Keratinocyte (primary cell): ENCODE measurements around the gene HSP90AA1. TPM values are rescaled to one million over a fixed set of nuclear protein-coding genes. Genes with fewer than 3 reads are reported as not detected.

Experiments
- DNase-seq: peaks from one replicate; pipeline ENCODE4 v3.0.0-alpha.2; 2011; ENCODE audit warnings: low read depth, missing footprints, low spot score
- FAIRE-seq: peaks from 2 replicates; lab custom pipeline; 2011; peaks lifted over from hg19 to GRCh38; lab: Jason Lieb, UNC
- H2AFZ ChIP-seq: 2 replicates; pipeline ENCODE4 v1.6.0; 2012; ENCODE audit warnings: low read length, control low read depth, inconsistent platforms; ENCODE audit not compliant: control insufficient read depth
- H3K27ac ChIP-seq: 2 replicates; pipeline ENCODE4 v1.5.1; 2011; ENCODE audit warnings: low read length; ENCODE audit not compliant: control insufficient read depth, insufficient read depth
- H3K27me3 ChIP-seq: 3 replicates; pipeline ENCODE4 v1.6.0; 2011; ENCODE audit warnings: low read length; ENCODE audit not compliant: control insufficient read depth, insufficient read depth; ENCODE audit errors: extremely low read depth
- H3K36me3 ChIP-seq, 2 experiments: 2 replicates in 1 of 2; 3 replicates in 1 of 2; pipeline ENCODE4 v1.5.1; 2011; ENCODE audit warnings: low read length in 2 of 2, mild to moderate bottlenecking in 1 of 2; ENCODE audit not compliant: control insufficient read depth in 2 of 2, insufficient read depth in 2 of 2; ENCODE audit errors: extremely low read depth in 1 of 2
- H3K4me1 ChIP-seq: 3 replicates; pipeline ENCODE4 v1.5.1; 2011; ENCODE audit warnings: low read length; ENCODE audit not compliant: control insufficient read depth, insufficient read depth; ENCODE audit errors: extremely low read depth
- H3K4me2 ChIP-seq: 3 replicates; pipeline ENCODE4 v1.6.0; 2011; ENCODE audit warnings: low read depth, low read length; ENCODE audit not compliant: control insufficient read depth, insufficient read depth; ENCODE audit errors: extremely low read depth
- H3K4me3 ChIP-seq, 3 experiments: fragments of 200-600 bp in 1 of 3; sonication (generic) in 1 of 3; 2 replicates in 2 of 3; 3 replicates in 1 of 3; pipeline ENCODE4 v1.5.1; 2011 to 2016; ENCODE audit warnings: low read length in 3 of 3, mild to moderate bottlenecking in 3 of 3, control low read depth in 2 of 3, inconsistent platforms in 1 of 3, low read depth in 1 of 3, mixed read lengths in 1 of 3, mixed run types in 1 of 3, moderate library complexity in 1 of 3; ENCODE audit not compliant: control insufficient read depth in 2 of 3, insufficient read depth in 2 of 3; ENCODE audit errors: extremely low read depth in 1 of 3
- H3K79me2 ChIP-seq: 2 replicates; pipeline ENCODE4 v1.6.0; 2012; ENCODE audit warnings: low read length; ENCODE audit not compliant: control insufficient read depth, insufficient read depth
- H3K9ac ChIP-seq: 3 replicates; pipeline ENCODE4 v1.6.0; 2011; ENCODE audit warnings: low read length; ENCODE audit not compliant: control insufficient read depth, insufficient read depth; ENCODE audit errors: extremely low read depth
- H3K9me1 ChIP-seq: 3 replicates; pipeline ENCODE4 v1.6.0; 2011; ENCODE audit warnings: low read length; ENCODE audit not compliant: control insufficient read depth, insufficient read depth; ENCODE audit errors: extremely low read depth
- H3K9me3 ChIP-seq: 2 replicates; pipeline ENCODE4 v1.5.1; 2012; ENCODE audit warnings: low read depth, low read length; ENCODE audit not compliant: control insufficient read depth
- H4K20me1 ChIP-seq: 3 replicates; pipeline ENCODE4 v1.6.0; 2011; ENCODE audit warnings: low read length; ENCODE audit not compliant: control insufficient read depth, insufficient read depth; ENCODE audit errors: extremely low read depth
- CTCF ChIP-seq, 3 experiments: IDR thresholded peaks in 1 of 3; conservative IDR thresholded peaks in 1 of 3; optimal IDR thresholded peaks in 1 of 3; 2 replicates in 2 of 3; 3 replicates in 1 of 3; pipeline versions ENCODE3 to v1.5.1; 2011; ENCODE audit warnings: low read length in 3 of 3, mild to moderate bottlenecking in 3 of 3, moderate library complexity in 2 of 3, control low read depth in 1 of 3, inconsistent platforms in 1 of 3; ENCODE audit not compliant: insufficient read depth in 2 of 3; ENCODE audit errors: extremely low read depth in 1 of 3
- EZH2 ChIP-seq: IDR thresholded peaks from one replicate; pipeline ENCODE4 v1.6.1; 2012; ENCODE audit warnings: inconsistent platforms, mild to moderate bottlenecking, low read length, moderate library complexity
- dilution Hi-C: fragments of 300-500 bp; cut with MboI; formaldehyde crosslinking; loops from one replicate; pipeline ENCODE4 v1.7.0; 2020; ENCODE audit warnings: low sequenced_read_pairs; ENCODE audit not compliant: extremely low pct_ligation_motif_present
- polyA plus RNA-seq, 5 experiments: library from polyadenylated mRNA; depleted of rRNA in 3 of 5; stranded (reverse) in 3 of 5; stranded (forward) in 1 of 5; unstranded in 1 of 5; fragments of >200 nt; gene quantifications; 1 replicate in 1 of 5; 2 replicates in 3 of 5; 3 replicates in 1 of 5; pipeline versions ENCODE4 v1.2.1 to v1.2.3, GENCODE V29; 2011 to 2012; ENCODE audit warnings: missing spikeins in 2 of 5, low read depth in 1 of 5, low replicate concordance in 1 of 5

The HSP90AA1 gene
- polyA plus RNA-seq, 1 donor (not counting 4 experiments of a cell fraction or from before 2014, with no cell fraction given): 898 TPM

DNA sequence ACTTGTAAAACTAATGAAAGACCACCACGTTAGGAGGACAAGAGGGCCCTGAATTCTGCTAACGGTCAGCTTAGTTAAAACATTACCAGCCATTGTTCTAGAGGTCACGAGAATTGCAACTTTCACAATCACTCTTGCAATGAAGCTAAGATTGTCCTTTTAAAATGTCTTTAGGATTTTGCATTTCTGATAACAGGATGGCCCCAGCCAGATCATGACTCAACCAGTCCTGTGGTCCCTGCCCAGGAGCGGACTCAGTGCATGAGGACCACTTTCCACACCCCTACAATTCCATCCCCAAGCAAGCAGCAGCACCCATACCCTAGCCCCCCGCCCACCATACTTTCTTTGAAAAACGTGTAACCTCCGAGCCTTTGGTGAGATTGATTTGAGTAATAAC lies 28.7 kb downstream of the HSP90AA1 start:
- Histone ChIP-seq H3K36me3 (peaks cover 4 to 5% of the 10 kb centered on the region in 2 experiments), H3K4me3 (no peak overlapping the region), H3K4me1 (peaks cover 13% of the 10 kb centered on the region), H3K4me2 (no peak overlapping the region), H3K9me3 (no peaks in the 10 kb centered on the region), H3K9ac (no peak overlapping the region), H2AFZ (no peak overlapping the region), H4K20me1 (no peaks in the 10 kb centered on the region), H3K27me3 (no peaks in the 10 kb centered on the region), H3K27ac (no peak overlapping the region), H3K79me2 (no peaks in the 10 kb centered on the region), H3K9me1 (no peaks in the 10 kb centered on the region)
- TF ChIP-seq CTCF (optimal IDR thresholded peaks at IDR 0.05 in 1 of 3, IDR thresholded peaks at IDR 0.05 in 1 of 3, conservative IDR thresholded peaks at IDR 0.05 in 1 of 3; ENCODE audit: extremely low read depth in 1 of 3, insufficient read depth in 2 of 3, low read length in 3 of 3) (no peak), EZH2 (no peak)
- dilution Hi-C loops: no loop called here
- no peak for FAIRE-seq
- no peak for DNase-seq

DNA sequence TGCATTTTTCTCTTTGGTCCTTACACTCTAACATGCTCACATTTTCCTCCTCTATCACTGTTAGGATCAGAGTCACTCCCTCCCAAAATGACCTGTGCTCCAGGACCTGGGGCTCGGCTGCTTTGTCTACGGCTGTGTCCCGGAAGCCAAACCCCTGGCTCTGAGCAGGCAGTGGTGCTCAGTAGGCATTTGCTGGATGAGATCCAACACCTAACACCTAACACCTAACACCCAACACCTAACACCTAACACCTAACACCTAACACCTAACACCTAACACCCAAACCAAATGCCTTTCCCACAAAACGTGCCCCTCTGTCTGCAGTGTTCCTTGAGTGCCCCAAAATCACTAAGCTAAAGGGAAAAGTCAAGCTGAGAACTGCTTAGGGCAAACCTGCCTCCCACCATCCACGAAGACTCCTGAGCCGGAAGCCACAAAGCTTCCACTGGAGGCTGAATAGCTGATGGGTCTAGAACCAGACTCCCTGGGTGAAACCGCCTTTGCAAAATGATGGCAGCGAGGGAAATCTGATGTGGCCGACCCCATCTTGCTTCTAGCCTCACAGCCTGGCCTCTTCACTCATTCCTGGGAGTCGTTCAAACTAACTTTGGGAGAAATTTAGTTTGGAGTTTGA lies 29.2 kb downstream of the HSP90AA1 start:
- Histone ChIP-seq H3K9me3 (no peaks in the 10 kb centered on the region), H2AFZ (no peak overlapping the region), H4K20me1 (no peaks in the 10 kb centered on the region), H3K4me2 (no peak overlapping the region), H3K36me3 (peaks cover 7 to 9% of the 10 kb centered on the region in 2 experiments), H3K9ac (no peak overlapping the region), H3K9me1 (no peaks in the 10 kb centered on the region), H3K4me1 (peaks cover 13% of the 10 kb centered on the region), H3K79me2 (no peaks in the 10 kb centered on the region), H3K27me3 (no peaks in the 10 kb centered on the region), H3K4me3 (no peak overlapping the region), H3K27ac (no peak overlapping the region)
- dilution Hi-C loops: no loop called here
- TF ChIP-seq EZH2 (no peak), CTCF (optimal IDR thresholded peaks at IDR 0.05 in 1 of 3, IDR thresholded peaks at IDR 0.05 in 1 of 3, conservative IDR thresholded peaks at IDR 0.05 in 1 of 3; ENCODE audit: extremely low read depth in 1 of 3, insufficient read depth in 2 of 3, low read length in 3 of 3) (no peak)
- DNase-seq (no peak), FAIRE-seq (no peak)
